Measurements from ENCODE around the gene MRPL27.

- no peak for TF ChIP-seq ZNF18 (tag by site-specific recombination; IDR thresholded peaks at IDR 0.05)
- no peak for TF ChIP-seq ATF2 (tag by site-specific recombination; IDR thresholded peaks at IDR 0.05; ENCODE audit: low read depth)
- no peak for TF ChIP-seq CTCF (tag by site-specific recombination; IDR thresholded peaks at IDR 0.05)
- TF ChIP-seq ZNF660 (tag by site-specific recombination; IDR thresholded peaks at IDR 0.05) = no peak
- no peak for TF ChIP-seq ZNF133 (tag by site-specific recombination; IDR thresholded peaks at IDR 0.05)
- TF ChIP-seq ELK4 (IDR thresholded peaks at IDR 0.05; ENCODE audit: borderline replicate concordance, low read depth, low read length) = no peak
- no peak for TF ChIP-seq ZNF580 (tag by site-specific recombination; IDR thresholded peaks at IDR 0.05)
- no peak for TF ChIP-seq KLF9 (tag by site-specific recombination; IDR thresholded peaks at IDR 0.05; ENCODE audit: low read depth)
- TF ChIP-seq REPIN1 (tag by site-specific recombination; IDR thresholded peaks at IDR 0.05; ENCODE audit: low read depth) = no peak
These were observed 41.8 kb upstream of the MRPL27 start for GRCh38 chr17:50414808-50415207.
